NCI-H2107 treated with DMSO at 0.1 percent for 48 hours (cell line): ENCODE data around the gene ARHGAP5.
A peak's percentile ranks its signal among the peaks of the same experiment; 100 is the strongest.

Experiments
- DNase-seq: peaks from one replicate; lab custom pipeline; 2025; ENCODE audit not compliant: unreplicated experiment; lab: John Stamatoyannopoulos, UW

The ARHGAP5 gene

DNA sequence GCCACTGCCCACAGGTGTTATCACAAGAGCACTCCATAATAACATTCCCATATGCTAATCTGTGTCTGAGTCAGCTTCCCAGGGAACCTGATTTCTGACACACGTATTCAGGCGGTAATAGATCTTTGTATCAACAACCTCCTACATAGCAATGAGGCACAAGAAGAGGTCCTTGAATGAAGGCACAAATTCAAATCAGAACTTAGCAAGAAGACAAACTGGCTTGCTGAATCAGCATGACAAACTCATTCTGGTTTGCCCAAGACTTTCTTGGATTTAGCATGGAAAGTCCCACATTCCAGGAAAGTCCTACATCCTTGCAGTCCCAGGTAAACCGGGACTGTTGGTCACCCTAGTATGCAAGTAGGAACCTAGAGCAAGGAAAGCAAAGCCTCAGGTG, 90.8 kb downstream of the ARHGAP5 start:
- no peak for DNase-seq

- no peak for DNase-seq
Observed at GRCh38 chr14:32169191-32169590, 92.1 kb downstream of the ARHGAP5 start.

DNA sequence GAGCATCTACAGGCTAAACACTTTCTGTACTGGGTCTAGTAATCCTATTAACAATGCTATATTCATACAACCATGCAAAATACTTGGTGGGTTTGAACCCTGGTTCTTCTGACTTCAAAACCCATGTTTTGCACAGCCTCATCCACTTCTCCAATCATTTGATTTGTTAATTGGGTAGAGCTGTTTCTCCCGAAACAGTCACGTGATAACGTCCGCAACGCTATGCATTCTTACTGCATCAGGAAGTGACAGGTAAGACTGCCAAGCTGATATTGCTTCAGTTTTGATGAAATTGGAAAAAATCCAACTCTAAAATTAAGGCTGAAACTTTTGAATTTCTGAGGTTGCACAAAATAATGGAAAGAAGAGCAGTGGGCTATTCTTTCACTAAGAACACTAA, 94.4 kb downstream of the ARHGAP5 start:
- DNase-seq: no peak

GRCh38 chr14:32183151-32184058, 106.3 kb downstream of the ARHGAP5 start:
- DNase-seq: no peak

DNA sequence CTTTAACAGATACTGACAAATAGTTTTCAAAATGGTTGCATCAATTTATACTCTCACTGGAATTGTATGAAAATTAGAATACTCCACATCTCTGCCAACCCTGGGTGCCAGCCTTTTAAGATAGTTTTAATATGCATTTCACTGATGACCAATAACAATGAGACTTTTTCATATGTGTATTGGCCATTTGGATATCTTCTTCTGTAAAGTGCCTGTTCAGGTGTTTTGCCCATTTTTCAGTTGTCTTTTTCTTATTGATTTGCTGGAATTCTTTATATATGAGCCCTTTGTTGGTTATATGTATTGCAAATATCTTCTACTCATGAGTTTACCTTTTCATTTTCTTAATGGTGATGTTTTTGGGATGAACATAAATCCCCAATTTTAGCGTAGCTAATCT, 108.0 kb downstream of the ARHGAP5 start:
- DNase-seq: no peak

- DNase-seq: no peak
Observed at GRCh38 chr14:32186248-32186647, 109.1 kb downstream of the ARHGAP5 start.

DNA sequence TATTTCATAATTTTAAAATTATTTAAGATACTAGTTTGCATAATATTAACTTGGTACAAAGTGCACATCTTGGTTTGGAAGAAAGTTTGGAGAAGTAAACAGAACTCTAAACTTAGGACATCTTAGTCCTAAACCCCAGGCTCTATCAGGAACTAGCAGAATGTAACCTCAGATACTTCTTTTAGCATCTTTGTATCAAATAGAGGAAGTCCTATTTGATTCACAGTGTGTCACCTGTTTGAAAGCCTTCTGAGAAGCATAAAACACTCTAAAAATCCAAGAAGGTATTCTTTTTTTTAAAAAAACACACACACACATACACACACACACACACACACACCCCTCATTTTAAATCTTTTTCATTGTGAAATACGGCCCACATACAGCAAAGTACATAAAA, 112.7 kb downstream of the ARHGAP5 start:
- DNase-seq: no peak

GRCh38 chr14:32190673-32191072, 113.6 kb downstream of the ARHGAP5 start:
- no peak for DNase-seq

GRCh38 chr14:32192712-32193373, 115.7 kb downstream of the ARHGAP5 start:
- DNase-seq: no peak

DNA sequence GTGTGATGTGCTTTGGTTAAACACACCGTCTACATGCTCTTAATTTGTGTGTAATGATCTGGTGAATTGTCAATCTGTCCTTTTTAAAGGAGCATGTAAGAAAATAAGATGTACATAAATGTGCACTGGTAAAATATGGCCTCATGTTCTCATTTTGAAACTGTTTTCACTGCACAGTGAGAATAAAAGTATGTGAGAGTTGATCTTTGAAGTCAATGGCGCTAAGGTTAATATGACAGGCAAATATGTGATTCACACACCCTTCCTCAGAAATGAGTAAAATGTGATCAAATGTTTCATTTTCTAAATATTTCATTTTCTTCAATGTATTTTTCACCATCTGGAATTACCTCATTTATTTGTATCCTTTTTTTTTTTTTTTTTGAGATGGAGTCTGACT, 116.4 kb downstream of the ARHGAP5 start:
- no peak for DNase-seq

- DNase-seq: no peak
Observed at GRCh38 chr14:32195636-32196035, 118.5 kb downstream of the ARHGAP5 start.

DNA sequence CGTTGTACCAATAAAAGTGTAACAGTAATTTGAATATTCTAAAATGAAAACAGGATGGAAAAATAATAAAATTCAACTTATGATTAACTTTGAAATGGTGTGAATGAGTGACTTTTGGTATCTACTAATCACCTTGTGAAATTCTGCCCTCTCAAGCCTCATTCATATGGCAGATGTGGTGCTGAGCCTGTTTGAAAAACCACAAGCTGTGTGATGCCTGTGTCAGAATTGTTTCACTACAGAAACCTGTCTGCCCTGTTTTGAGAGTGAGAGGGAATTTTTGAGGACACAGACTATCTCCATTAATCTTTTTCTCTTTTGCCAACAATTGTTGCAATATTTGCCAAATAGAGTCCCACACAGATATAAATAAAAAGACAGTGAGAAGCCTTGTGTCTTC, 120.8 kb downstream of the ARHGAP5 start:
- no peak for DNase-seq

- DNase-seq: no peak
Observed at GRCh38 chr14:32200368-32201192, 123.5 kb downstream of the ARHGAP5 start.

GRCh38 chr14:32201193-32201815, 124.2 kb downstream of the ARHGAP5 start:
- peak; percentile 87 for DNase-seq

- peak; percentile 73 for DNase-seq
Observed at GRCh38 chr14:32201816-32202490, 124.8 kb downstream of the ARHGAP5 start, which contains the start of gene RNU6-7. Gene RNU6-7 (plus strand): TSS chr14:32202045.

- DNase-seq: peak; percentile 69
Observed at GRCh38 chr14:32202491-32202997, 125.4 kb downstream of the ARHGAP5 start.

GRCh38 chr14:32202998-32203882, 126.1 kb downstream of the ARHGAP5 start, which contains the start of gene RNU6-8:
Gene RNU6-8 (minus strand): TSS chr14:32203269.
- peak; percentile 83 for DNase-seq

- peak; percentile 88 for DNase-seq
Observed at GRCh38 chr14:32203928-32204357, 126.8 kb downstream of the ARHGAP5 start.

DNA sequence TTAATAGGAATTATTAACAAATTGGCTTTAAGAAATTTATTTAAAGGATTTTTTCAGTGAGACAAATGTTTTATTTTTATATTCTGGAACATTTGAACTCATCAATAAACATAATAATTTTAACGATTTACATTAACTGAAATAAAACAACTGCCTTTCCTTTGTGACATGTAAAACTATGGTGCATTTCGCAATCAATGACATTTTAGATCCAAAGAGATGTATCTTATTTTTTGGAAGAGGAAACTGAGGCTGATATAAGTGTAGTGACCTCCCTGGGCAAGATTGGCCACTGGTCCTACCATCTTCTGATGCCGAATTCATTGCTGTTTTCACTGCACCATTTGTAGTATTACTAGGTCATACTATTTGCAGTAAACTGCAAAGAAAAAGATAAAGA, 128.4 kb downstream of the ARHGAP5 start:
- no peak for DNase-seq
